ENCODE results near the gene GSN. TPM values are rescaled to one million over a fixed set of nuclear protein-coding genes. Genes with fewer than 3 reads are reported as not detected.
A peak's percentile ranks its signal among the peaks of the same experiment; 100 is the strongest.

The GSN gene
- total RNA-seq, 2 donors from 2014 or later = 328 to 753 TPM

DNA sequence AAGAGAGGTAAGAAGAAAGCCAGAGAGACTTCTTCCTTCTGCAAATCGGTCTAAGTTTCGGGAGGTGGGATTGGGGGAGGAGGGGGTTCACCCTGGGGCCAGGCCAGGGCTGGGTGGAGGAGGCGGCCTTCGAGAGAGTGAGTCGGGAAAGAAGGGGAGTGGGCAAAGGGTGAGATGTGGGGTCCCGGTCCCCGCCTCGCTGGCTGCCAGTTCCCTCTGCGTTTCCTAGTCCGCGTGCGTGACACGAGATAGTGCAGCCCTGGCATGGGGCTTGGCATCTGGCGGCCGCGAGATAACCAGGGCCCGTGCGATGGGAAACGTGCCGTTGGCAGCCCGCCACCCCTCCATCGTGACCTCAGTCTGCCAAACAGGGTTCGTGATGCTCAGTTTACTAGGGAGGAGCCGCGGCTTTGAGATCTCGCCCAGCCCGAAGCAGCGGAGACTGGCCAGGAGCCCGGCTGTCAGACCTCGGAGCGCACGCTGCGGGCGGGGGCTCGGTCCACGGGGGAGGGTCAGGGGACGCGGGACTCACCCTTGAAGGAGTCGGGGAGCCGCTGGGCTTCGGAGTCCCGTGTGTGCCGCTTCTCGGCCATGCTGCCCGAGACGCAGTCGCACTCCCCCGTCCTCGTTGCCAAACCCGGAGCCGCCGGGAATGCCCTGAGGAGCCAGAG lies 101.8 kb downstream of the GSN start, which contains the start of gene STOM:
Gene STOM, minus strand, starts transcription at position 656 of the 671 bp plus-strand sequence. Its CDS starts 63 bp downstream, at position 593.
- TF ChIP-seq, protein P1, sequence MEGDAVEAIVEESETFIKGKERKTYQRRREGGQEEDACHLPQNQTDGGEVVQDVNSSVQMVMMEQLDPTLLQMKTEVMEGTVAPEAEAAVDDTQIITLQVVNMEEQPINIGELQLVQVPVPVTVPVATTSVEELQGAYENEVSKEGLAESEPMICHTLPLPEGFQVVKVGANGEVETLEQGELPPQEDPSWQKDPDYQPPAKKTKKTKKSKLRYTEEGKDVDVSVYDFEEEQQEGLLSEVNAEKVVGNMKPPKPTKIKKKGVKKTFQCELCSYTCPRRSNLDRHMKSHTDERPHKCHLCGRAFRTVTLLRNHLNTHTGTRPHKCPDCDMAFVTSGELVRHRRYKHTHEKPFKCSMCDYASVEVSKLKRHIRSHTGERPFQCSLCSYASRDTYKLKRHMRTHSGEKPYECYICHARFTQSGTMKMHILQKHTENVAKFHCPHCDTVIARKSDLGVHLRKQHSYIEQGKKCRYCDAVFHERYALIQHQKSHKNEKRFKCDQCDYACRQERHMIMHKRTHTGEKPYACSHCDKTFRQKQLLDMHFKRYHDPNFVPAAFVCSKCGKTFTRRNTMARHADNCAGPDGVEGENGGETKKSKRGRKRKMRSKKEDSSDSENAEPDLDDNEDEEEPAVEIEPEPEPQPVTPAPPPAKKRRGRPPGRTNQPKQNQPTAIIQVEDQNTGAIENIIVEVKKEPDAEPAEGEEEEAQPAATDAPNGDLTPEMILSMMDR (IDR thresholded peaks at IDR 0.05) = no peak
- TF ChIP-seq POLR2A (IDR thresholded peaks at IDR 0.05) = peak; percentile 76 to 95 (median 89)
- intact Hi-C loops (cut with DNase I) = no loop called here
- ATAC-seq (peak; percentile 68), DNase-seq (peak; percentile 78 to 85 (median 82))
- 1 to 6% methylated on average over 22 to 51 of the region's 52 CpGs for WGBS, 2 donors
- Histone ChIP-seq H3K9me3 (no peaks in the 10 kb centered on the region), H3K36me3 (replicated peaks in 1 of 2; ENCODE audit: insufficient read depth in 1 of 2, low read depth in 2 of 2) (no peaks in the 10 kb centered on the region), H3K4me1 (peaks cover 44% of the 10 kb centered on the region), H3K4me3 (peak within 1 kb of the TSS in 1 of 2 donors; percentile 16), H3K27ac (peak within 1 kb of the TSS; percentile 46 to 81 (median 78)), H3K27me3 (no peaks in the 10 kb centered on the region)

DNA sequence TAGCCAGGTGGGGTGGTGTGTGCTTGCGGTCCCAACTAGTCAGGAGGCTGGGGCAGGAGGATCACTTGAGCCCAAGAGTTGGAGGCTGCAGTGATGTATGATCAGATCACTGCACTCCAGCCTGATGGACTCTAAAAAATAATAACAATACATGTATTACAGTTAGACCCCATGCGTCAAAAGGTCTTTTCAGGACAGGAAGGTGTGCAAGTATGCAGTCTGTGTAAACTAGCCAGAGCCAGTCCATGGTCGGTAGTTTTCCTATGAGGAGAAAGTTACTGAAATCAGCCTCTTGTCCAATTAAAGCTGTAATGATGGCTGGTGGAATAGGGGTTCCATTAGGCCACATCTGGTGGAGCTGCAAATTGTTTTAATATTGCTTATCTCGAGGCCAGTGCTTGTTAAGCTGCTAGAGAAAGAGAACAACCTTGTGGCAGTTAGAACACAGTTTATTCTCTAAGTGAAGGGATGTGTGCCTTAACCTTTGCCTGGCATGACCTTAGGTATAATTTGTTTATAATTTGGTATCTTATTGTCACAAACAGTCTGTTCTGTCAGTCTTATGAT lies 103.6 kb downstream of the GSN start:
- Histone ChIP-seq H3K9me3 (no peaks in the 10 kb centered on the region), H3K27ac (no peak overlapping the region), H3K36me3 (replicated peaks in 1 of 2; ENCODE audit: insufficient read depth in 1 of 2, low read depth in 2 of 2) (no peaks in the 10 kb centered on the region), H3K4me1 (peaks cover 44% of the 10 kb centered on the region), H3K27me3 (no peaks in the 10 kb centered on the region), H3K4me3 (no peak overlapping the region)
- DNase-seq (no peak), ATAC-seq (no peak)
- TF ChIP-seq, protein P1 (IDR thresholded peaks at IDR 0.05) = no peak
- no peak for TF ChIP-seq POLR2A (IDR thresholded peaks at IDR 0.05)
- 74 to 85% methylated on average over 4 of the region's 4 CpGs for WGBS, 2 donors
- intact Hi-C loops (cut with DNase I) = no loop called here

GRCh38 chr9:121372239-121373010 lies 104.5 kb downstream of the GSN start:
- ATAC-seq = no peak

GRCh38 chr9:121373011-121373729 lies 105.2 kb downstream of the GSN start:
- Histone ChIP-seq H3K36me3 (replicated peaks in 1 of 2; ENCODE audit: insufficient read depth in 1 of 2, low read depth in 2 of 2) (no peaks in the 10 kb centered on the region), H3K27ac (peak overlapping the region; percentile 40 to 74 (median 50)), H3K4me1 (peaks cover 44% of the 10 kb centered on the region), H3K4me3 (no peak overlapping the region), H3K9me3 (no peaks in the 10 kb centered on the region), H3K27me3 (no peaks in the 10 kb centered on the region)
- TF ChIP-seq, protein P1 (IDR thresholded peaks at IDR 0.05) = no peak
- no peak for TF ChIP-seq POLR2A (IDR thresholded peaks at IDR 0.05)
- peak; percentile 21 for ATAC-seq
- peak in 3 of 4 donors; percentile 27 to 60 (median 29) for DNase-seq
- 31 to 39% methylated on average over 5 of the region's 5 CpGs for WGBS, 2 donors
- intact Hi-C loops (cut with DNase I) = no loop called here

More at GRCh38 chr9:121372239-121373010, 104.5 kb downstream of the GSN start:
- DNase-seq = peak in 1 of 4 donors; percentile 21
- 72 to 75% methylated on average over 6 of the region's 6 CpGs for WGBS, 2 donors
- peaks cover 44% of the 10 kb centered on the region for H3K4me1 ChIP-seq
- H3K36me3 ChIP-seq (replicated peaks in 1 of 2; ENCODE audit: insufficient read depth in 1 of 2, low read depth in 2 of 2) = no peaks in the 10 kb centered on the region
- peak overlapping the region; percentile 40 to 74 (median 50) for H3K27ac ChIP-seq
- no peaks in the 10 kb centered on the region for H3K27me3 ChIP-seq
- H3K9me3 ChIP-seq = no peaks in the 10 kb centered on the region
- intact Hi-C loops (cut with DNase I) = no loop called here
- H3K4me3 ChIP-seq = no peak overlapping the region
- TF ChIP-seq POLR2A (IDR thresholded peaks at IDR 0.05) = no peak
- TF ChIP-seq, protein P1 (IDR thresholded peaks at IDR 0.05) = no peak
